Activated CD4-positive, alpha-beta T cell treated with anti-CD3 and anti-CD28 coated beads, Interleukin-10, Interleukin-2, amounts not matched to agents 100 ng/mL and 50 ng/mL, durations not matched to agents 16 hours and 8 hours (primary cell): ENCODE results near the gene C4B.
"Not testable (repeated sequence)": the region's sequence is repeated elsewhere in the genome, so short reads cannot be mapped to it uniquely, and the experiment has no call there.

Experiments used
- DNase-seq: peaks from one replicate; pipeline ENCODE4 v3.0.0-alpha.2; 2020

Gene C4B

GRCh38 chr6:32014547-32014946 is at the start of gene C4B:
Gene C4B, plus strand, starts transcription at chr6:32014795. Its CDS starts 51 bp downstream, at chr6:32014846.
- not testable (repeated sequence) for DNase-seq

- no peak for DNase-seq
These were observed 48.9 kb upstream of the C4B start for GRCh38 chr6:31965700-31966099.

GRCh38 chr6:31966506-31966905 is 48.1 kb upstream of the C4B start:
- DNase-seq: no peak

DNA sequence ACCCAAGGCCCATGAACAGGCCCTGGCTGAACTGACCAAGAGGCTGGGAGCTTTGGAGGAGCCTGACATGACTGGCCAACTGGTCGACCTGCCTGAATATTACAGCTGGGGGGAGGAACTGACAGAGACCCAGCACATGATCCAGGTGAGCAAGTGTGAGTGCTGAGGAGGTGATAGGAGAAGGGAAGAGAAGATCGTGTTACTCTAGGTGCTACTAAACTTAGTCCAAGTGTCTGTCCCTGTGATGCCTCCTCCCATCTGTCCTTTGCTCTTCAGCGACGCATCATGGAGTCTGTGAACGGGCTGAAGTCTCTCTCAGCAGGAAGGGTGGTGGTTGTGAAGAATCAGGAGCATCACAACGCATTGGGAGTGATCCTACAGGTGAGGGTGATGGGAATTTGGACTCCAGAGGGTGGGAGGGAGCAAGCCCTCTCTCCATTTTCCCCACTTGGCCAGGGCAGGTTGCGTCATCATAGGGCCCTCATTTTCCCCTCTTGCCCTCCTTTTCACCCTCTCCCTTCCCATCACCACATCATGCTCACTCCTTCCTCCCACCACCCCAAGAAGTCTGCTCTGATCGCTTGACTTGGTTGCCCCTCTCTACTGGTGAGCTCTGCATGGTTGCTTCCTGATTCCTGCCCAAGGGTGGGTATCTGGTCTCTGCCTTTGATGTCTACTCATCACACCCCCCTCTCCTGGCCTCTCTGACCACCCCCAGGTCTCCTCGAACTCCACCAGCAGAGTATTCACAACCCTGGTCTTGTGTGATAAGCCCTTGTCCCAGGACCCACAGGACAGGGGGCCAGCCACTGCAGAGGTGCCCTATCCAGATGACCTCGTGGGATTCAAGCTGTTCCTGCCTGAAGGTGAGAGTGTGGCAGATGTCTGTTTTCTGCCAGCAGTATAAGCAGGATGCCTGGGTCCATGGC is 47.3 kb upstream of the C4B start:
- DNase-seq: no peak

DNA sequence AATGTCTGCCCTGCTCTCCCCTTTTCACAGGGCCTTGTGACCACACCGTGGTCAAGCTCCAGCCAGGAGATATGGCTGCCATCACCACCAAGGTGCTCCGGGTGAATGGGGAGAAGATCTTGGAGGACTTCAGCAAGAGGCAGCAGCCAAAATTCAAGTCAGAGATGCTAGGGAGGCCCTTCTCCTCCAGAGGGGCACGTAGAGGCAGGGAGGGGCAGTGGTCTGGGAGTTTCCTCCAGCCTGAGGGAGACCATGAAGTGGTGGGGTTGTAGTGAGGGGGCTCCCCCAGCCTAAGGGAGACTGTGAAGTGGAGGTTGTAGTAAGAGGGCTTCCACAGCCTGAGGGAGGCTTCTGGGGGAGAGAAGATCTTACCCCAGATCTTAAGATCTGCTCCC is 46.7 kb upstream of the C4B start:
- no peak for DNase-seq

- DNase-seq: no peak
These were observed 46.3 kb upstream of the C4B start for GRCh38 chr6:31968326-31968725.

GRCh38 chr6:31968791-31969711 is 45.5 kb upstream of the C4B start:
- DNase-seq: no peak

DNA sequence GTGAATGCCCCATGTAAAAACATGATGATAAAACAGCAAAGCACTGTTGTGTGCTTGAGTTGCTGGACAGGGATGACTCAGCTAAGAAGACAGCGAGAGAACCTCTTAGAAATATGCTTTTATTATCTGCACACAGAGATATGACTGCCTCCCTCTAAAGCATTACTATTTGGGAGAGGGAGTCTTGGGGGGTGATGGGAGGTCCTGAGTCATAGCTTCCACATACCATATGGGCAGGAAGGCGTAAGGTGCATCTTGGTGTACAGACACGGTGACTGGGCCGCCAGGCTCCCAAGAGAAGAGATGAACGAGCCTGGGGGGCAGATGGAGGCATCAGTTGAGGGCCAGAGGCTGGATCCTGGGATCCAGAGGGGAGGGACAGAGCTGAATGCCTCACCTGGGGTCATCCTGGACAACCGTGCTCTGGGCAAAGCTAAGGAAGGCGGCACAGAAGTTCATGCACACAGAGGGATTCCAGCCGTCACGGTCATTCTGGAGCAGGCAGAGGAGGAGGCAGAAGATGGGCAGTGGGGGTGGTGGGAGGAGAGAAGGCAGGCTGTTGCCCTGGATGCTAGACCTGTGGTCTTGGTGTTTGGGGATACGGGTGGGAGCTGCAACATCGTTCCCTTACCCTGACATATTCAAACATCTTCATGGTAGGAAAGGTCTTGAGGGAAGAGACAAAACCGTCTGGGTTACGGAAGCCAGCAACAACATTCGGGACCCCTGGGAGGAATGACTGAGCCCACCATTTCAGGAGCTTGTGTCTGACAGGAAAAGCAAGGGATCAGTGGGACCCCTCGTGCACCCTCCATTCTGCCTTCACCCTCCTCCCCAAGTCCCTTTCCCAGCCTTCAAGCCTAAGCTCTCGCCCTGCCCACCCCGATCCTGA is 44.6 kb upstream of the C4B start:
- no peak for DNase-seq

GRCh38 chr6:31970604-31971271 is 43.9 kb upstream of the C4B start:
- no peak for DNase-seq

DNA sequence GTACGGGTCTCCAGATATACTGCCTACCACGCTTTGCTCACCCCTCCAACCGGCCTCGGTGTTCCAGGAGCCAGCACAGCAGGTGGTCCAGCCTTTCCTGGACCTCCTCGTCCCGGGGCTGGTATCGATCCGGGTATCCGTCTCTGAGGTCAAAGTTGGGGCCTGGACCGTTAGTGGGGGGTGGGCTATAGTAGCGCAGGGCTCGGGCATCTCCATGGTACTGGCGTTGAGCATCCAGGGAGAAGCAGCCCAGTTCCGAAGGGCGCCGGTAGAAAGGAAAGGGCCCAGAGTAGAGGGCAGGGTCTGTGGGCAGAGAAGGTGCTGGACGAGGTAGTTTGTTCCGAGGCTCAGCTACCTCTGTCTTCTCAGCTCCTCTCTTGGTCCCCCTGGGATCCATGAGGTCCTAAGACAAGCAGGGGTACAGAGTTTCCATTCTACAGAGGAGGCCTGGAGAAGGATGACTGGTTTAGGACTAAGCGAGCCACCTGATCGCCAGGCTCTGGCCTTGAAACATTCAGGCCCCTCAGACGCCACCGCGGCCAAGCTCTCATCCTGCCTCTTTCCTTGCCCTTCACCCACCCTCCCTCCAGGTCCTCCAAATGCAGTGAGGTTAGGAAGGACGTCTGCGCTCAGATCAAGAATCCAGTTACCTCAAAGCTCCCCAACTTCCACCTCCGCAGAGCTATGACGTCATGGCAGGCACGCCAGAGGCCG is 43.2 kb upstream of the C4B start:
- DNase-seq: no peak

DNA sequence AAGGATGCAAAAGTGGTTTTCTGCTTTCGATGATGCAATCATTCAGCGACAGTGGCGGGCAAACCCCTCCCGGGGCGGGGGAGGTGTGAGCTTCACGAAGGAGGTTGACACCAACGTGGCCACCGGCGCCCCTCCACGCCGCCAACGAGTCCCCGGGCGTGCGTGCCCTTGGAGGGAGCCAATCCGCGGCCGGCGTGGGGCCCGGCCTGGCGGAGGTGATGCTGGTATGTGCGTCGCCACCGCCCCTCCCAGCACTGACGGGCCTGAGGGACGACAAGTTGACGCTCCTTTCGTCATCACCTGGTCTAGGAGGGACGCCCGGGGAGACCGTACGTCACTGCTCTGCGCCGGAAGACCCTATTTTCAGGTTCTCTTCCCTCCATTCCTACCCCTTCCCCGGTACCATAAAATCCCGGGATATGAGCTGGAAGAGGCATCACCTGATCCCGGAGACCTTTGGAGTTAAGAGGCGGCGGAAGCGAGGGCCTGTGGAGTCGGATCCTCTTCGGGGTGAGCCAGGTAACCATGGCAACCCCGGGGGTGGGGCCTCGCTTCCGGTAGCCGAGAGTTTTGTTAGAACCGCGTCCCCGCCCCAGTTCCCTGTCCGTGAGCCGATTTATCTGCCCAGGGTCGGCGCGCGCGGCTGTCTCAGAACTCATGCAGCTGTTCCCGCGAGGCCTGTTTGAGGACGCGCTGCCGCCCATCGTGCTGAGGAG is 42.4 kb upstream of the C4B start, which contains the start of gene DXO:
Gene DXO, minus strand, starts transcription at position 146 of the 716 bp plus-strand sequence. CDS start 463 bp downstream, outside the sequence.
- DNase-seq: peak; percentile 99

DNA sequence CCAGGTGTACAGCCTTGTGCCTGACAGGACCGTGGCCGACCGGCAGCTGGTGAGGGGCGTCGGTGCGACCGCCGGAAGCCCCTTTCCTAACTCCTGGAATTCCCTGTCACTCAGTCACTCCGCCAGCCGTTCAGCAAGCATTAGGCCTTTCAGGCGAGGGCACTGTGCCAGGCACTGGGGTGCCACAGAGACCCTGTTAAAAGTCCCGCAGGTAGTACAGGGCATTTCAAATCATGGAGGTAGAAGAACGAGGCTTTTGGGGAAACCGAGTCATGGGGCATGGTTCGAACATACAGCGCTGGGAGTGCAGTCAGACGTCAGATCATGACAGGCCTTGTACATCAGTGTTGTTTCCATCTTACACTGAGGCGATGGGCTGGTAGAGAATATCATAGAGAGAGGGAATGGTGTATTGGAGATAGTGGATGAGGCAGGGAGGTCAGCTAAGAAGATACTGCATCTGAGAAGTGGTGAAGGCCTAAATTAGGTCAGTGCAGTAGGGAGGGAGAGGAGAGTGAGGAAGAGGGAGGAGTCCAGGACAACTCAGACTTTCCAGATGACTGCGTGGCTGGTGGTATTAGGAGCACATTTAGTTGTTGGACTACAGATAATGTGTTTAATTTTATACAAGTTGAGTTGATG is 41.8 kb upstream of the C4B start:
- peak; percentile 31 for DNase-seq

GRCh38 chr6:31976065-31976464 is 38.5 kb upstream of the C4B start:
- not testable (repeated sequence) for DNase-seq

GRCh38 chr6:31977816-31978431 is 36.7 kb upstream of the C4B start:
- DNase-seq: no peak

DNA sequence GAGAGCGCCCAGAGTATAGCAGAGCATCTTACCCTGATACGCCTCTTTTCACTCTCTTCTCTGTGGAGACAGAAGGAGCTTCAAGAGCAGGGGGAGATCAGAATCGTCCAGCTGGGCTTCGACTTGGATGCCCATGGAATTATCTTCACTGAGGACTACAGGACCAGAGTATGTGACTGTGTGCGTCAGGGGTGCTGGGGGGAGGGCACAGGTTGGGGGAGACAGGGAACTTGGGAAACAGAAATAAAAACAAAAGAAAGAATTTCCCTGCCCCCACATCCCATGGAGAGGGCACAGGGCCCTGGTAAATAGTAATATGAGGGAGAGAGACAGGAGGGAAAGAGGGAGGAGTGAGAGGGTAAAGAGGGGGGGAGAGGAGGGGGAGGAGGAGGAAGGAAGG is 35.8 kb upstream of the C4B start:
- no peak for DNase-seq

- no peak for DNase-seq
These were observed 35.2 kb upstream of the C4B start for GRCh38 chr6:31979238-31979898.

- DNase-seq: not testable (repeated sequence)
These were observed 34.3 kb upstream of the C4B start for GRCh38 chr6:31980195-31980876.

DNA sequence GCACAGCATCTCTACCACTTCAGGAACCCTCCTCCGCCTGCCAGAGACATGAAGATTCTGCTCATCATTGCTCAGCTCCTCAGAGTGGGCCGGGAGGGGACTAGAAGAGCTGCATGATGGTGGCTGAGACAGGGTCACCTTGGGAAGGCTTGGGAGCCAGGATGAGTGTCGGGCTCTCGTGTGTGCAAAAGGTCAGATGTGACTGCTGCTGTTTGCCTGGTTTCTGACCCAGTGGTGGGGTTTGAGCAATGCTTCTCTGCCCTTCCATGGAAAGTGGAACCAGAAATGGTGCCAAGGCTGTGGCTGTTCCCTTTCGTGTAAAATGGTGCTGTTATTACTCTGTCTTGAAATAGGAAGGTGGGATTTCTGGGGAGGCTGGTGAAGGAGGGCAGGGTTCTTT is 33.6 kb upstream of the C4B start:
- DNase-seq: not testable (repeated sequence)
